ENCODE results near the gene CCDC71L. TPM values are rescaled to one million over a fixed set of nuclear protein-coding genes. Genes with fewer than 3 reads are reported as not detected.

CCDC71L gene
- total RNA-seq, 1 experiment from 2014 or later = 6.0 TPM

DNA sequence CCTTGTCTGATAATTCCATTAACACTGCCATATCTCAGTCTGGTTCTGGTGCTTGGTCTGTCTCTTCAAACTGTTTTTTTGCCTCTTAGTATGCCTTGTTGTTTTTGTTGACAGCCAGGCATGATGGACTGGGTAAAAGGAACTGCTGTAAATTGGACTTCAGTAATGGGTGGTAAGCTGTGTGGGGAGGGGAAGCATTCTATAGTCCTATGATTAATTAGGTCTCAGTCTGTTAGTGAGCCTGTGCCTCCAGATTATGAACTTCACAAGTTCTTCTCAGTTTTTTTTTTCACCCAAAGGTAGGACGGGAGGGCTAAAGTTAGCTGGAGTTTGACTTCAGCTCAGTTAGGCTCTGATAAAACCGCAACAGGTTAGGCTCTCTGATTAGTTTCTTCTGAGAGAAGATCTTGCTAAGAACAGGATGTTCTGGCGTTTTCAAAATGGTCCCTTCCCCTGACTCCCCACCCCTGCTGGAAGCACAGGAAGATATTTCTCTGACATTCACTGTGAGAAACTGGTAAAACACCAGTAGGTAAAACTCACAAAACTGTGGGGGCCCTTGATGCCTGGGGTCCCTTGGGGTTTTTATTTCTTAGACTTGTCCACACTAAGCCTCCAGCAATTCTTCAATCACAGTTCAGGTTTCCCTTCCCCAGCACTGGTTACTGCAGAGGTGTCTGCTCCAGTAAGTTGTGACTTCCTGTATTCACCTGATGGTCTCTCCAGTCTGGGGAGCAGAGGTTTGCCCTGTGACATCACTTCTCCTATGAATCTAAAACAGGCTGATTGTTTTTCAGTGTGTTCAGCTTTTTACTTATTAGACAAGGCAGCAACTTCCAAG lies 43.3 kb upstream of the CCDC71L start:
- DNase-seq (ENCODE audit: low read depth, low spot score) (no peak), ATAC-seq (no peak)
- TF ChIP-seq TCF7L2 (IDR thresholded peaks at IDR 0.05; ENCODE audit: low read depth, low read length) = no peak
- TF ChIP-seq CTCF (IDR thresholded peaks at IDR 0.05) = no peak
- no peak for TF ChIP-seq REST (IDR thresholded peaks at IDR 0.05; ENCODE audit: insufficient read depth in 1 of 2, low read depth in 2 of 2, low read length in 1 of 2)
- no peak for TF ChIP-seq SIN3A (IDR thresholded peaks at IDR 0.05; ENCODE audit: borderline replicate concordance, insufficient read depth, low read depth, low read length)
- TF ChIP-seq POLR2AphosphoS5 (IDR thresholded peaks at IDR 0.05; ENCODE audit: low read depth, low read length) = no peak
- in situ Hi-C loops (cut with HindIII; ENCODE audit: low pct_unique_long_range_greater_than_20kb, low sequenced_read_pairs) = no loop called here
- Histone ChIP-seq H3K36me3 (ENCODE audit: control insufficient read depth, insufficient read depth, low read length) (no peaks in the 10 kb centered on the region; the same call in 1 of the 2 replicates), H3K27ac (ENCODE audit: low read length) (no peak overlapping the region), H3K9me3 (ENCODE audit: control insufficient read depth, insufficient read depth, low read depth, low read length) (no peaks in the 10 kb centered on the region), H3K27me3 (ENCODE audit: control insufficient read depth, insufficient read depth, low read length) (no peaks in the 10 kb centered on the region), H3K4me3 (ENCODE audit: low read depth in 2 of 2, low read length in 2 of 2) (no peak overlapping the region), H3K4me1 (ENCODE audit: control insufficient read depth, insufficient read depth, low read length) (no peaks in the 10 kb centered on the region)
- ChIA-PET CTCF (no interaction called here), POLR2A (no interaction called here)
- intact Hi-C loops (cut with micrococcal nuclease; ENCODE audit: unreplicated experiment) = no loop called here
- no TSS peak for BruUV-seq (replicated peaks)

- Histone ChIP-seq H3K9me3 (ENCODE audit: control insufficient read depth, insufficient read depth, low read depth, low read length) (no peaks in the 10 kb centered on the region), H3K4me3 (ENCODE audit: low read depth in 2 of 2, low read length in 2 of 2) (no peak overlapping the region), H3K4me1 (ENCODE audit: control insufficient read depth, insufficient read depth, low read length) (no peaks in the 10 kb centered on the region), H3K36me3 (ENCODE audit: control insufficient read depth, insufficient read depth, low read length) (no peaks in the 10 kb centered on the region), H3K27ac (ENCODE audit: low read length) (no peak overlapping the region), H3K27me3 (ENCODE audit: control insufficient read depth, insufficient read depth, low read length) (no peaks in the 10 kb centered on the region)
- TF ChIP-seq CTCF (IDR thresholded peaks at IDR 0.05) (no peak), POLR2AphosphoS5 (IDR thresholded peaks at IDR 0.05; ENCODE audit: low read depth, low read length) (no peak), REST (IDR thresholded peaks at IDR 0.05; ENCODE audit: insufficient read depth in 1 of 2, low read depth in 2 of 2, low read length in 1 of 2) (no peak), SIN3A (IDR thresholded peaks at IDR 0.05; ENCODE audit: borderline replicate concordance, insufficient read depth, low read depth, low read length) (no peak), TCF7L2 (IDR thresholded peaks at IDR 0.05; ENCODE audit: low read depth, low read length) (no peak)
- intact Hi-C loops (cut with micrococcal nuclease; ENCODE audit: unreplicated experiment) (no loop called here), in situ Hi-C loops (cut with HindIII; ENCODE audit: low pct_unique_long_range_greater_than_20kb, low sequenced_read_pairs) (no loop called here)
- ATAC-seq (no peak), DNase-seq (ENCODE audit: low read depth, low spot score) (no peak)
- BruUV-seq (replicated peaks) = no TSS peak
- CTCF ChIA-PET = no interaction called here
- POLR2A ChIA-PET = no interaction called here
Observed at GRCh38 chr7:106693677-106694353, 32.9 kb upstream of the CCDC71L start.
